ELR (cell line): ENCODE data around the gene PCDHGA12.
"Not testable (repeated sequence)": the region's sequence is repeated elsewhere in the genome, so short reads cannot be mapped to it uniquely, and the experiment has no call there.

Experiments used
- DNase-seq: peaks from one replicate; pipeline ENCODE4 v3.0.0-alpha.2; 2015; ENCODE audit warnings: low read depth

PCDHGA12 gene

GRCh38 chr5:141430332-141431113 is at the start of gene PCDHGA12:
Gene PCDHGA12 (plus strand): TSS chr5:141430507. CDS start chr5:141430760, 253 bp downstream.
- peak; percentile 66 for DNase-seq

DNA sequence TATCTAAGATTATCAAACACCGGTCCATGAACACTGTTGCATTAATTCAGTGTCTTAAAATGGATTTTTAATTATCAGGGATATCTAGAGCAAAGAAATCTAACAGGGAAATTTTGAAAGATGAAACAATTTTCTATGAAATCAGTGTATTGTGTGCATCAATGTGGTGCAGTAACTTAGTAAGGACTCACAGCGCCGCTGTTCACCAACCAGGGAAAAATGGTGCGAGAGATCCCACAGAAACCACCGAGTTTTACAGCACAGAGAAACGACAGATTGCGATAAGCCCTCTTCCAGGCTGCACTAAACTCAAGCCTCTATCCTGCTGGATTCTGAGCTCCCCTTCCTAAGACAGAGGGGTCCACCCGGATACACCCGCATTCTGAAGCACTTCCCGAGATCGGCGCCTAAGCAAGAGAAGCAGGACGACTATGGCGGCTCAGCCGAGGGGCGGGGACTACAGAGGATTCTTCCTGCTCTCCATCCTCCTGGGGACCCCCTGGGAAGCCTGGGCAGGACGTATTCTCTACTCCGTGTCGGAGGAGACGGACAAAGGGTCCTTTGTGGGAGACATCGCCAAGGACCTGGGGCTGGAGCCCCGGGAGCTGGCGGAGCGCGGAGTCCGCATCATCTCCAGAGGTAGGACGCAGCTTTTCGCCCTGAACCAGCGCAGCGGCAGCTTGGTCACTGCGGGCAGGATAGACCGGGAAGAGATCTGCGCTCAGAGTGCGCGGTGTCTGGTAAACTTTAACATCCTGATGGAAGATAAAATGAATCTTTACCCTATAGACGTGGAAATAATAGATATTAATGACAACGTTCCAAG is 47.6 kb upstream of the PCDHGA12 start, which contains the start of gene PCDHGA7:
TSS of gene PCDHGA7 (plus strand) at position 274 of the 826 bp plus-strand sequence. CDS start at position 432, 158 bp downstream.
- peak; percentile 73 for DNase-seq

GRCh38 chr5:141383345-141383744 is 47.0 kb upstream of the PCDHGA12 start:
- no peak for DNase-seq

DNA sequence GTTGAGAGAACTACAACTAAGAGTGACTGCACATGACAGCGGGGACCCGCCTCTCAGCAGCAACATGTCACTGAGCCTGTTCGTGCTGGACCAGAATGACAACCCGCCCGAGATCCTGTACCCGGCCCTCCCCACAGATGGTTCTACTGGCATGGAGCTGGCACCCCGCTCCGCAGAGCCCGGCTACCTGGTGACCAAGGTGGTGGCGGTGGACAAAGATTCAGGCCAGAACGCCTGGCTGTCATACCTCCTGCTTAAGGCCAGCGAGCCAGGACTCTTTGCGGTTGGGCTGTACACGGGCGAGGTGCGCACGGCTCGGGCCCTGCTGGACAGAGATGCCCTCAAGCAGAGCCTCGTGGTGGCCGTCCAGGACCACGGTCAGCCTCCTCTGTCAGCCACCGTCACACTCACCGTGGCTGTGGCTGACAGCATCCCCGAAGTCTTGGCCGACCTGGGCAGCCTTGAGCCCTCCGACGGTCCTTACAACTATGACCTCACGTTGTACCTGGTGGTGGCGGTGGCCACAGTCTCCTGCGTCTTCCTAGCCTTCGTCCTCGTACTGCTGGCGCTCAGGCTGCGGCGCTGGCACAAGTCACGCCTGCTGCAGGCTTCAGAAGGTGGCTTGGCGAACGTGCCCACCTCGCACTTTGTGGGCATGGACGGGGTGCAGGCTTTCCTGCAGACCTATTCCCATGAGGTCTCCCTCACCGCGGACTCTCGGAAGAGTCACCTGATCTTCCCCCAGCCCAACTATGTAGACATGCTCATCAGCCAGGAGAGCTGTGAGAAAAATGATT is 45.6 kb upstream of the PCDHGA12 start:
- DNase-seq: no peak

- DNase-seq: peak; percentile 56
Observed at GRCh38 chr5:141387557-141388311, 42.6 kb upstream of the PCDHGA12 start, which contains the start of gene PCDHGB4. Gene PCDHGB4 (plus strand): TSS chr5:141387698. CDS start chr5:141387885, 187 bp downstream.

DNA sequence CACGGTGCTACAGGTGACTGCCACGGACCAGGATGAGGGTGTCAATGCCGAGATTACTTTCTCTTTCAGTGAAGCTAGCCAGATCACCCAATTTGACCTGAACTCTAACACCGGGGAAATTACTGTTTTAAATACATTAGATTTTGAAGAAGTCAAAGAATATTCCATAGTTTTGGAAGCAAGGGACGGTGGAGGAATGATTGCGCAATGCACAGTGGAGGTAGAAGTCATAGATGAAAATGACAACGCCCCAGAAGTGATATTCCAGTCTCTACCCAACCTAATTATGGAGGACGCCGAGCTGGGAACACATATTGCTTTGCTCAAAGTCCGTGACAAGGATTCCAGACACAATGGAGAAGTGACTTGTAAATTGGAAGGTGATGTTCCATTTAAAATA is 41.6 kb upstream of the PCDHGA12 start:
- DNase-seq: no peak

DNA sequence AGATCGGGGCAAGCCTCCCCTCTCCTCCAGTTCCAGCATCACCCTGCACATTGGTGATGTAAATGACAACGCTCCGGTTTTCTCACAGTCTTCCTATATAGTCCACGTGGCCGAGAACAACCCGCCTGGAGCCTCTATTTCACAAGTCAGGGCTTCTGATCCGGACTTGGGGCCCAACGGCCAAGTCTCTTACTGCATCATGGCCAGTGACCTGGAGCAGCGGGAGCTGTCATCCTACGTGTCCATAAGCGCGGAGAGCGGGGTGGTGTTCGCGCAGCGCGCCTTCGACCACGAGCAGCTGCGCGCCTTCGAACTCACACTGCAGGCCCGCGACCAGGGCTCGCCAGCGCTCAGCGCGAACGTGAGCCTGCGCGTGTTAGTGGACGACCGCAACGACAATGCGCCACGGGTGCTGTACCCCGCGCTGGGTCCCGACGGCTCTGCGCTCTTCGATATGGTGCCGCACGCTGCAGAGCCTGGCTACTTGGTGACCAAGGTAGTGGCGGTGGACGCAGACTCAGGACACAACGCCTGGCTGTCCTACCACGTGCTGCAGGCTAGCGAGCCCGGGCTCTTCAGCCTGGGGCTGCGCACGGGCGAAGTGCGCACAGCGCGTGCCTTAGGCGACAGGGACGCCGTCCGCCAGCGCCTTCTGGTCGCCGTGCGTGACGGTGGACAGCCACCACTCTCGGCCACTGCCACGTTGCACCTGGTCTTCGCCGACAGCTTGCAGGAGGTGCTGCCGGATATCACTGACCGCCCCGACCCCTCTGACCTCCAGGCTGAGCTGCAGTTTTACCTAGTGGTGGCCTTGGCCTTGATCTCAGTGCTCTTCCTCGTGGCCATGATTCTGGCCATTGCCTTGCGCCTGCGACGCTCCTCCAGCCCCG is 40.9 kb upstream of the PCDHGA12 start:
- DNase-seq: no peak

- DNase-seq: peak; percentile 32
Observed at GRCh38 chr5:141392429-141393198, 37.7 kb upstream of the PCDHGA12 start, which contains the start of gene PCDHGA8. Gene PCDHGA8 (plus strand): TSS chr5:141392633. CDS start chr5:141392814, 181 bp downstream.

DNA sequence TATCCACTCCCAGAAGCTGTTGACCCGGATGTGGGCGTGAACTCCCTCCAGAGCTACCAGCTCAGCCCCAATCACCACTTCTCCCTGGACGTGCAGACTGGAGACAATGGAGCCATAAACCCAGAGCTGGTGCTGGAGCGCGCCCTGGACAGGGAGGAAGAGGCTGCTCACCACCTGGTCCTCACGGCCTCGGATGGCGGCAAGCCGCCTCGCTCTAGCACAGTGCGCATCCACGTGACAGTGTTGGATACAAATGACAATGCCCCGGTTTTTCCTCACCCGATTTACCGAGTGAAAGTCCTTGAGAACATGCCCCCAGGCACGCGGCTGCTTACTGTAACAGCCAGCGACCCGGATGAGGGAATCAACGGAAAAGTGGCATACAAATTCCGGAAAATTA is 37.0 kb upstream of the PCDHGA12 start:
- no peak for DNase-seq

DNA sequence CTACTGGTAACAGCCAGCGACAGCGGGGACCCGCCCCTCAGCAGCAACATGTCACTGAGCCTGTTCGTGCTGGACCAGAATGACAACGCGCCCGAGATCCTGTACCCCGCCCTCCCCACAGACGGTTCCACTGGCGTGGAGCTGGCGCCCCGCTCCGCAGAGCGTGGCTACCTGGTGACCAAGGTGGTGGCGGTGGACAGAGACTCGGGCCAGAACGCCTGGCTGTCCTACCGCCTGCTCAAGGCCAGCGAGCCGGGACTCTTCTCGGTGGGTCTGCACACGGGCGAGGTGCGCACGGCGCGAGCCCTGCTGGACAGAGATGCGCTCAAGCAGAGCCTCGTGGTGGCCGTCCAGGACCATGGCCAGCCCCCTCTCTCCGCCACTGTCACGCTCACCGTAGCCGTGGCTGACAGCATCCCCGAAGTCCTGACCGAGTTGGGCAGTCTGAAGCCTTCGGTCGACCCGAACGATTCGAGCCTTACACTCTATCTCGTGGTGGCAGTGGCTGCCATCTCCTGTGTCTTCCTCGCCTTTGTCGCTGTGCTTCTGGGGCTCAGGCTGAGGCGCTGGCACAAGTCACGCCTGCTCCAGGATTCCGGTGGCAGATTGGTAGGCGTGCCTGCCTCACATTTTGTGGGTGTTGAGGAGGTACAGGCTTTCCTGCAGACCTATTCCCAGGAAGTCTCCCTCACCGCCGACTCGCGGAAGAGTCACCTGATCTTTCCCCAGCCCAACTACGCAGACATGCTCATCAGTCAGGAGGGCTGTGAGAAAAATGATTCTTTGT is 35.7 kb upstream of the PCDHGA12 start:
- not testable (repeated sequence) for DNase-seq

GRCh38 chr5:141397756-141398551 is 32.4 kb upstream of the PCDHGA12 start, which contains the start of gene PCDHGB5:
Gene PCDHGB5 (plus strand): TSS chr5:141397947. CDS start chr5:141398128, 181 bp downstream.
- peak; percentile 77 for DNase-seq

- DNase-seq: no peak
Observed at GRCh38 chr5:141398608-141399007, 31.7 kb upstream of the PCDHGA12 start.

- no peak for DNase-seq
Observed at GRCh38 chr5:141399555-141400258, 30.6 kb upstream of the PCDHGA12 start.

- DNase-seq: peak; percentile 31
Observed at GRCh38 chr5:141402553-141403243, 27.6 kb upstream of the PCDHGA12 start, which contains the start of gene PCDHGA9. Gene PCDHGA9 (plus strand): TSS chr5:141402778. CDS start chr5:141402953, 175 bp downstream.

DNA sequence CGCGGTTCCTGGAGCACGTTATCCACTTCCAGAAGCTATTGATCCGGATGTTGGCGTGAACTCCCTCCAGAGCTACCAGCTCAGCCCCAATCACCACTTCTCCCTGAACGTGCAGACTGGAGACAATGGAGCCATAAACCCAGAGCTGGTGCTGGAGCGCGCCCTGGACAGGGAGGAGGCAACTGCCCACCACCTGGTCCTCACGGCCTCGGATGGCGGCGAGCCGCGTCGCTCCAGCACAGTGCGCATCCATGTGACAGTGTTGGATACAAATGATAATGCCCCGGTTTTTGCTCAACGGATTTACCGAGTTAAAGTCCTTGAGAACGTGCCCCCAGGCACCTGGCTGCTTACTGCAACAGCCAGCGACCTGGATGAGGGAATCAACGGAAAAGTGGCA is 26.9 kb upstream of the PCDHGA12 start:
- no peak for DNase-seq
